ENCODE results near the gene RAMP3.

- TF ChIP-seq CTCF (conservative IDR thresholded peaks at IDR 0.05; ENCODE audit: low read depth, low read length) (no peak), EZH2 (IDR thresholded peaks at IDR 0.05; ENCODE audit: low read length, unreplicated experiment) (no peak)
These were observed 33.8 kb downstream of the RAMP3 start for GRCh38 chr7:45191396-45191795.
